NB4 (cell line): Measurements from ENCODE around the gene MYH10.

Experiments used
- DNase-seq: peaks from one replicate; pipeline ENCODE4 v3.0.0; 2010; ENCODE audit warnings: low read depth
- H3K4me3 ChIP-seq: one replicate; pipeline ENCODE4 v1.5.1; 2011; ENCODE audit warnings: mild to moderate bottlenecking, low read depth, low read length, moderate library complexity
- MYC ChIP-seq: IDR thresholded peaks from 2 replicates; pipeline ENCODE4 v1.6.1; 2011; ENCODE audit warnings: low read depth, low read length
- POLR2A ChIP-seq: IDR thresholded peaks from 2 replicates; pipeline ENCODE4 v1.6.1; 2011; ENCODE audit warnings: mild to moderate bottlenecking; ENCODE audit not compliant: insufficient read length; ENCODE audit errors: extremely low read depth
- TF ChIP-seq, protein P1 (sequence below): IDR thresholded peaks from 2 replicates; pipeline ENCODE4 v1.6.1; 2011; ENCODE audit warnings: low read depth, low read length
- TF ChIP-seq, protein P2 (sequence below): IDR thresholded peaks from one replicate; pipeline ENCODE4 v1.5.1; 2012; ENCODE audit warnings: low read depth, low read length

MYH10 gene

GRCh38 chr17:8630227-8630801 is at the start of gene MYH10:
Gene MYH10 (minus strand): TSS chr17:8630725. CDS start chr17:8623246, 7,479 bp downstream.
- peak within 1 kb of the TSS; percentile 60 for H3K4me3 ChIP-seq
- no peak for DNase-seq
- TF ChIP-seq, protein P1, sequence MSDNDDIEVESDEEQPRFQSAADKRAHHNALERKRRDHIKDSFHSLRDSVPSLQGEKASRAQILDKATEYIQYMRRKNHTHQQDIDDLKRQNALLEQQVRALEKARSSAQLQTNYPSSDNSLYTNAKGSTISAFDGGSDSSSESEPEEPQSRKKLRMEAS, result no peak
- TF ChIP-seq POLR2A (no peak), MYC (no peak)
- TF ChIP-seq, protein P2, sequence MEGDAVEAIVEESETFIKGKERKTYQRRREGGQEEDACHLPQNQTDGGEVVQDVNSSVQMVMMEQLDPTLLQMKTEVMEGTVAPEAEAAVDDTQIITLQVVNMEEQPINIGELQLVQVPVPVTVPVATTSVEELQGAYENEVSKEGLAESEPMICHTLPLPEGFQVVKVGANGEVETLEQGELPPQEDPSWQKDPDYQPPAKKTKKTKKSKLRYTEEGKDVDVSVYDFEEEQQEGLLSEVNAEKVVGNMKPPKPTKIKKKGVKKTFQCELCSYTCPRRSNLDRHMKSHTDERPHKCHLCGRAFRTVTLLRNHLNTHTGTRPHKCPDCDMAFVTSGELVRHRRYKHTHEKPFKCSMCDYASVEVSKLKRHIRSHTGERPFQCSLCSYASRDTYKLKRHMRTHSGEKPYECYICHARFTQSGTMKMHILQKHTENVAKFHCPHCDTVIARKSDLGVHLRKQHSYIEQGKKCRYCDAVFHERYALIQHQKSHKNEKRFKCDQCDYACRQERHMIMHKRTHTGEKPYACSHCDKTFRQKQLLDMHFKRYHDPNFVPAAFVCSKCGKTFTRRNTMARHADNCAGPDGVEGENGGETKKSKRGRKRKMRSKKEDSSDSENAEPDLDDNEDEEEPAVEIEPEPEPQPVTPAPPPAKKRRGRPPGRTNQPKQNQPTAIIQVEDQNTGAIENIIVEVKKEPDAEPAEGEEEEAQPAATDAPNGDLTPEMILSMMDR, result no peak

DNA sequence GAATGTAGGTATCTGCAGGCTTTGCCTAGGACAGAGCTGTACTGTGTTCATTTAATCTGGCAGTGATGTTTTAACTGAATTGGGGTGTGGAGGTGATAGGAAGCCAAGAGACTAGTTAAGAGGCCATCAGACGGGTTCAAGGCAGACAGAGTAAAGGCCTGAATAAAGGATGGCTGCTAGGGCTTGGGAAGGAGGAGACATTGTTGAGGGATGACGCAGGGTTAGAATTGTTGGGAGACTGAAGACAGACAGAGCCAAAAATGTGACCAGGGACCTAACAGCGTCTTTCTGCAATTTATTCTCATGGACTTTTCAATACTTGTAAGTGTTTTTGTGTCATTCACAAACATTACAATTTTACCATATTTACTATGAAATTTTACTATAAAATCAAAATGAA is 48.6 kb upstream of the MYH10 start:
- no peak for DNase-seq
- TF ChIP-seq, protein P1, result no peak
- TF ChIP-seq, protein P2, result no peak
- TF ChIP-seq POLR2A, result no peak
- TF ChIP-seq MYC, result no peak
- H3K4me3 ChIP-seq, result no peak overlapping the region

- TF ChIP-seq MYC, result no peak
- TF ChIP-seq POLR2A, result no peak
- TF ChIP-seq, protein P1, result no peak
- TF ChIP-seq, protein P2, result no peak
- no peak for DNase-seq
- no peak overlapping the region for H3K4me3 ChIP-seq
Measured at GRCh38 chr17:8675306-8675705, 44.8 kb upstream of the MYH10 start.

GRCh38 chr17:8674344-8675305 is 44.1 kb upstream of the MYH10 start:
- DNase-seq, result no peak
- TF ChIP-seq POLR2A, result no peak
- TF ChIP-seq, protein P1, result no peak
- TF ChIP-seq MYC, result no peak
- TF ChIP-seq, protein P2, result no peak
- H3K4me3 ChIP-seq, result no peak overlapping the region

DNA sequence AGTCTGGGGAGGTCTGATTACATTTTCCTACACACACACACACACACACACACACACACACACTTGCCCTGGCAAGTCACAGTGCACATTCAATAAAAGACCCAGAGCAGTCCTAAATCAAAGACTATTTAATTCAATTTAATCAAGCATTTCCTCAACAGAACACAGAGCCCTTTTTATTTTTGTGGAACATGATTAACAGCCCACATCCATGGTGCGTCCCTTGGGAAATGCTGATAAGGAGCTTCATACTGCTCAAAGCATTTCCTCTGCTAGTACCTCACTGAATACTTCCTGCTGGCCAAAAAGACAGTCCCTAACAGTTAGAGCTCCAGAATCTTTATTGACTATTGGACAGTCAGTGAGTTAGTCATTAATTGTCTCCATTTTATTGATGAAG is 43.1 kb upstream of the MYH10 start:
- TF ChIP-seq POLR2A (no peak), MYC (no peak)
- TF ChIP-seq, protein P1, result no peak
- TF ChIP-seq, protein P2, result no peak

More for the DNA sequence above, 43.1 kb upstream of the MYH10 start:
- H3K4me3 ChIP-seq, result no peak overlapping the region
- DNase-seq, result peak; percentile 37
